ENCODE data around the gene GPSM3.
A peak's percentile ranks its signal among the peaks of the same experiment; 100 is the strongest.
"Not testable (repeated sequence)": the region's sequence is repeated elsewhere in the genome, so short reads cannot be mapped to it uniquely, and the experiment has no call there.

Gene GPSM3

GRCh38 chr6:32194825-32195651 is 2.6 kb upstream of the GPSM3 start:
- no peaks in the 10 kb centered on the region for H3K36me3 ChIP-seq (ENCODE audit: control insufficient read depth in 2 of 2, insufficient read depth in 2 of 2, low read length in 2 of 2)
- peak overlapping the region; percentile 93 to 100 for H3K27ac ChIP-seq (ENCODE audit: low read depth in 2 of 2, low read length in 2 of 2)
- H3K27me3 ChIP-seq (ENCODE audit: control insufficient read depth in 2 of 2, insufficient read depth in 2 of 2, low read length in 2 of 2): no peaks in the 10 kb centered on the region
- H3K4me3 ChIP-seq (ENCODE audit: low read length in 2 of 2): peak overlapping the region; percentile 63 to 85
- peaks cover 34 to 39% of the 10 kb centered on the region in 2 donors for H3K4me1 ChIP-seq (ENCODE audit: control insufficient read depth in 2 of 2, insufficient read depth in 2 of 2, low read length in 2 of 2)
- H3K9ac ChIP-seq (ENCODE audit: low read depth in 1 of 2, low read length in 2 of 2): peak overlapping the region; percentile 79 to 85
- H3K9me3 ChIP-seq (ENCODE audit: control insufficient read depth in 2 of 2, low read length in 2 of 2): no peaks in the 10 kb centered on the region

DNA sequence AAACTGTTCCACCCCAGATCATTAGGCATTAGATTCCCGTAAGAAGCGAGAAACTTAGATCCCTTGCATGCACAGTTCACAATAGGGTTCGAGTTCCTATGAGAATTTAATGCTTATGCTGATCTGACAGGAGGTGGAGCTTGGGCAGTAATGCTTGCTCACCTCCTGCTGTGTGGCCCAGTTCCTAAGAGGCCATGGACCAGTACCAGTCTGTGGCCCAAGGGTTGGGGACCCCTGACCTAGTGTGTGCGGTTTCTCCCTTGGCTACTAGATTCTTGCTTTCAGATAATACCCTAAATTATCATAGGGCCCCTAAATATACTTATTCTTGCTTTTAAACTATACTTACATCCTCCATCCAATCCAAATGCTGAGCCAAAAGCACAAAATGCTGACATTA is 1.9 kb upstream of the GPSM3 start:
- Histone ChIP-seq H3K9ac (ENCODE audit: low read depth in 1 of 2, low read length in 2 of 2) (no peak overlapping the region), H3K4me3 (ENCODE audit: low read length in 2 of 2) (no peak overlapping the region), H3K9me3 (ENCODE audit: control insufficient read depth in 2 of 2, low read length in 2 of 2) (no peaks in the 10 kb centered on the region), H3K27me3 (ENCODE audit: control insufficient read depth in 2 of 2, insufficient read depth in 2 of 2, low read length in 2 of 2) (no peaks in the 10 kb centered on the region), H3K4me1 (ENCODE audit: control insufficient read depth in 2 of 2, insufficient read depth in 2 of 2, low read length in 2 of 2) (peaks cover 34 to 39% of the 10 kb centered on the region in 2 donors), H3K27ac (ENCODE audit: low read depth in 2 of 2, low read length in 2 of 2) (peak overlapping the region in 1 of 2 donors; percentile 100), H3K36me3 (ENCODE audit: control insufficient read depth in 2 of 2, insufficient read depth in 2 of 2, low read length in 2 of 2) (no peaks in the 10 kb centered on the region)

GRCh38 chr6:32193096-32193495 is 653 bp upstream of the GPSM3 start:
- not testable (repeated sequence) for H3K27me3 ChIP-seq (ENCODE audit: control insufficient read depth in 2 of 2, insufficient read depth in 2 of 2, low read length in 2 of 2); H3K36me3 ChIP-seq (ENCODE audit: control insufficient read depth in 2 of 2, insufficient read depth in 2 of 2, low read length in 2 of 2); H3K9me3 ChIP-seq (ENCODE audit: control insufficient read depth in 2 of 2, low read length in 2 of 2)
- Histone ChIP-seq H3K27ac (ENCODE audit: low read depth in 2 of 2, low read length in 2 of 2) (peak overlapping the region; percentile 91 to 95), H3K4me3 (ENCODE audit: low read length in 2 of 2) (peak overlapping the region; percentile 41 to 71), H3K4me1 (ENCODE audit: control insufficient read depth in 2 of 2, insufficient read depth in 2 of 2, low read length in 2 of 2) (peaks cover 43 to 49% of the 10 kb centered on the region in 2 donors), H3K9ac (ENCODE audit: low read depth in 1 of 2, low read length in 2 of 2) (peak overlapping the region in 1 of 2 donors; percentile 55)

DNA sequence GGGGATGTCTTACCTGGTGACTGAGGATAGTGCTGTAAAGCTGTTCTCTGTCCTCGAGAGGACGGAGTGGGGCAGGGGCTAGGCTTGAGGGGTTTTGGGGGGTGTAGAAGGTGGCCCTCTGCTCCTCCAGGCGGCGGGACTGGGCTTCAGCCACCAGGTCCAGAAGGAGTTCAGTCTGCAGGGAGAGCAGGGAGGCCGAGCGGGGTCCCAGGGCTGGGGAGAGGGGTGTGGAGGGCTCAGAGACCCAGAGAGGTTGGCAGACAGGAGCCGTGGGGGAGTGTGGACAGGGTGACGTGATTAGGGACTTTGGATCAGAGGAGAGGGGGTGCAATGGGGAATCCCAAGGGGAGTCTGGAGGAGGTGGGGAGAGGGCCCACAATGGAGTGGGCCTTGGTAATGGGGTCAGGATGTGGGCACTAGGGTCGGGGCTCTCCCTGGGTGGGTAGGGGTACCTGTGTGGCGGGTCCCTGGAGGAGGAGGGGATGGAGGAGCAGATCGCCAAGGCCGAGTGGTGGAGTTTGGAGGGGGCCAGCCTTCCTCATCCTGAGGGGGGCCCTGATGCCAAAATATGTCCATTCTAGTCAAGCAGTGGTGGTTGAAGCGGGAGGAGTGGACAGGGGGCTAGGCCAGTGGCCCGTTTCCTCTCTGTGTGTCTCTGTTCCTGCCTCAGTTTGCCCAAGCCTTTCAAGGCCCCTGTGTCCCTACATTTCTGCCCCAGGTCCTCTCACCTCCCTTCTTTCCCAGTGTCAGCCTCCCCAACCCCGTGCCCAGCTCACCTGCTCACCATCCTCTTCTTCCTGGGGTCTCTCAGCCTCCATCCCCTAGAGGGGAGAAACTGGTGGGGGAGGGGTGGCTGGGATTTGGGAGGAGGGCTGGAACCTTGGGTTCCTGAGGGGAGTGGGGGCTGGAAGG is 491 bp downstream of the GPSM3 start:
- H3K36me3 ChIP-seq (ENCODE audit: control insufficient read depth in 2 of 2, insufficient read depth in 2 of 2, low read length in 2 of 2): peaks cover 0 to 8% of the 10 kb centered on the region in 2 donors
- peak overlapping the region; percentile 87 to 96 for H3K9ac ChIP-seq (ENCODE audit: low read depth in 1 of 2, low read length in 2 of 2)
- peak overlapping the region; percentile 91 to 95 for H3K27ac ChIP-seq (ENCODE audit: low read depth in 2 of 2, low read length in 2 of 2)
- no peaks in the 10 kb centered on the region for H3K27me3 ChIP-seq (ENCODE audit: control insufficient read depth in 2 of 2, insufficient read depth in 2 of 2, low read length in 2 of 2)
- H3K4me3 ChIP-seq (ENCODE audit: low read length in 2 of 2): peak overlapping the region; percentile 86 to 87
- H3K4me1 ChIP-seq (ENCODE audit: control insufficient read depth in 2 of 2, insufficient read depth in 2 of 2, low read length in 2 of 2): peaks cover 46 to 47% of the 10 kb centered on the region in 2 donors
- H3K9me3 ChIP-seq (ENCODE audit: control insufficient read depth in 2 of 2, low read length in 2 of 2): no peaks in the 10 kb centered on the region

DNA sequence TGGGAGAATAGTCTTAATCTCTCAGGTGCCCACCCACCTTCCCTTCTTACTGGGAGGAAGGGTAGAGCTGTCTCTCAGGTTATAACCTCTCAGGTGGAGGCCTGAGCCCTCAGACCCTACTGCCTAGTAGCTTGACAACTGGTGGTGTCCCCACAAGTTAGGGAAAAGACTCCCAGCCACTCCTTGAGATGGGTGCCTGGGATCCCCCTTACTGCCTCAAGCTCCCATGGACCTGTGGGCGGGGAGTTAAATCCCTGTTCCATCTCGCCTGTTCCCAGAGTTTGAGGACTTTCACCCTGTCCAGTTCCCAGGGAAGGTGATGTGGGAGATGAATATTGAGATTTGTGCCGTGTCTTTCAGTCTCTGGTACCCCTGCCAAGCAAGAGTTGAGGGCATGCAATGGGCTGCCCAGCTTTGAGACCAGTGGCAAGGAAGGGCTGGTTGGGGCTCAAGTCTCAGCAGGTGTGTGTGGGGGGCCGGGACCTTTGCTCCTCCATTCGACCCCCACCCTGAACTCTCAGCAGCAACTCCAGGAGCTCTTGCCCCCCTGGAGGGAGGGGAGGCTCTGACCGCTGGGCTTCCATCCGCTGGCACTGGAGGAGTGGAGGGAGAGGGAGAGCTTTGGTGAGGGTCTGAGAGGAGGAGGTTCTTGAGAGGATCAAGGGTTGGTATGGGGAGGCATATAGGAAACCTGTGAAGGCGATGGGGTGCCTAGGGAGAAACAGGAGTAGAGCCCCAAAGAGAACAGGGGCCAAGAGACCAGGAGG is 1.3 kb downstream of the GPSM3 start:
- no peaks in the 10 kb centered on the region for H3K9me3 ChIP-seq (ENCODE audit: control insufficient read depth in 2 of 2, low read length in 2 of 2)
- H3K27ac ChIP-seq (ENCODE audit: low read depth in 2 of 2, low read length in 2 of 2): peak overlapping the region; percentile 91 to 95
- peak overlapping the region; percentile 87 to 96 for H3K9ac ChIP-seq (ENCODE audit: low read depth in 1 of 2, low read length in 2 of 2)
- H3K27me3 ChIP-seq (ENCODE audit: control insufficient read depth in 2 of 2, insufficient read depth in 2 of 2, low read length in 2 of 2): no peaks in the 10 kb centered on the region
- peak overlapping the region; percentile 86 to 87 for H3K4me3 ChIP-seq (ENCODE audit: low read length in 2 of 2)
- H3K4me1 ChIP-seq (ENCODE audit: control insufficient read depth in 2 of 2, insufficient read depth in 2 of 2, low read length in 2 of 2): peaks cover 41 to 44% of the 10 kb centered on the region in 2 donors
- H3K36me3 ChIP-seq (ENCODE audit: control insufficient read depth in 2 of 2, insufficient read depth in 2 of 2, low read length in 2 of 2): peaks cover 3 to 16% of the 10 kb centered on the region in 2 donors

DNA sequence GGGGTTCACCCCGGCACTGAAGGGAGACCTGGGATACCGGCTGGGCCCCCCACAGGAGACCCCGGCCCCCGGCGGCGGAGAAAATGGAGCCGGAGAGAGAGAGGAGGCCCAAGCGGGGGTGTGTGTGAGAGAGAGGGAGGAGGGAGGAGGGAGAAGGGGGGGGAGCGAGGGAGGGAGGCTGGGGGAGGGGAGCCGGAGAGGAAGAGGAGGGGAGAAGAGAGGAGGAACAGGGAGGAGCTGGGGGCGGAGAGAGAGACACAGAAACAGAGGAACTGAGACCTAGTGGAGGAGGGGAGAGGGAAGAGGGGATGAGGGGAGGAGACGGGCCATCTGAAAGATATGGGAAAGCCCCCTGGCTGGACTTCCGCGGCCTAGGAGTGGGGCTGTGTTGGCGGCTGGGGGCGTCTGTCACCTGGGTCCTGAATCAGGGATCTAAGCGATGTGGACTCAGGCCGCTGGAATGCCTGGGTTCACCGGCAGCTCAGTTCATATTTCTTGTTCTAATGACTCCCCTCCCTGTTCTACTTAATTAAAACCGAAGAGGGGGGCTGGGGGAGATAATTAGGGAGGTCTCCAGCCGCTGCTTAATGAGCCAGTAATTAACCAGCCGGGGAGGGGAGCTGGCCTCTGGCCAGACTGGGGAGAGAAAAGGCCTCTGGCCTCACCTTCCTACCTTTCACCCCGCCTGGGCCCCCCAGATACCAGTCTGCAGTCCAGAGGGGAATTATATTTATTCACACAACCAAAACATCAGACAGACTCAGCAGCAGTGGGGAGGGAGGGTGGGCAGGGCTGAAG is 2.2 kb downstream of the GPSM3 start, which contains the start of gene PBX2:
PBX2 (minus strand) TSS at position 149 of the 798 bp plus-strand sequence. CDS start 287 bp downstream, outside the sequence.
- H3K27me3 ChIP-seq (ENCODE audit: control insufficient read depth in 2 of 2, insufficient read depth in 2 of 2, low read length in 2 of 2): no peaks in the 10 kb centered on the region
- H3K9me3 ChIP-seq (ENCODE audit: control insufficient read depth in 2 of 2, low read length in 2 of 2): no peaks in the 10 kb centered on the region
- peaks cover 3 to 16% of the 10 kb centered on the region in 2 donors for H3K36me3 ChIP-seq (ENCODE audit: control insufficient read depth in 2 of 2, insufficient read depth in 2 of 2, low read length in 2 of 2)
- H3K9ac ChIP-seq (ENCODE audit: low read depth in 1 of 2, low read length in 2 of 2): peak within 1 kb of the TSS; percentile 91 to 96
- peak within 1 kb of the TSS; percentile 91 to 95 for H3K27ac ChIP-seq (ENCODE audit: low read depth in 2 of 2, low read length in 2 of 2)
- H3K4me3 ChIP-seq (ENCODE audit: low read length in 2 of 2): peak within 1 kb of the TSS; percentile 86 to 87
- peaks cover 41 to 44% of the 10 kb centered on the region in 2 donors for H3K4me1 ChIP-seq (ENCODE audit: control insufficient read depth in 2 of 2, insufficient read depth in 2 of 2, low read length in 2 of 2)

DNA sequence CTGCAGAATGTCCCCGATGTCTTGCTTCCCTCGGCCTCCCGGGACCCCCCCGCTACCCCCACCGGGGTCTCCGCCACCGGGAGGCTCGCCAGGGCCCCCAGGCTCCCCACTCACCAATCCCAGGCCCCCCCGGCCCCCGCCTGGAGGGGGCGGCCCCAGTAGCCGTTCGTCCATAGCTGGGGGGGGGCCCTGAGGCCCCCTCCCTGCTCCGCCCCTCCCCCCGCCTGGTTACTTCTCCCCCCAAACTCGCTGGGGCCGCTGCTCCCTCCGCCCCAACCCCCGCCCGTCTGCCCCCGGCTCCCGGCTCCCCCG is 2.7 kb downstream of the GPSM3 start:
- Histone ChIP-seq H3K9me3 (ENCODE audit: control insufficient read depth in 2 of 2, low read length in 2 of 2) (no peaks in the 10 kb centered on the region), H3K27me3 (ENCODE audit: control insufficient read depth in 2 of 2, insufficient read depth in 2 of 2, low read length in 2 of 2) (no peaks in the 10 kb centered on the region), H3K4me1 (ENCODE audit: control insufficient read depth in 2 of 2, insufficient read depth in 2 of 2, low read length in 2 of 2) (peaks cover 35 to 38% of the 10 kb centered on the region in 2 donors), H3K4me3 (ENCODE audit: low read length in 2 of 2) (peak overlapping the region; percentile 76 to 87), H3K9ac (ENCODE audit: low read depth in 1 of 2, low read length in 2 of 2) (peak overlapping the region; percentile 76 to 81), H3K27ac (ENCODE audit: low read depth in 2 of 2, low read length in 2 of 2) (peak overlapping the region; percentile 91 to 95), H3K36me3 (ENCODE audit: control insufficient read depth in 2 of 2, insufficient read depth in 2 of 2, low read length in 2 of 2) (peaks cover 3 to 16% of the 10 kb centered on the region in 2 donors)

DNA sequence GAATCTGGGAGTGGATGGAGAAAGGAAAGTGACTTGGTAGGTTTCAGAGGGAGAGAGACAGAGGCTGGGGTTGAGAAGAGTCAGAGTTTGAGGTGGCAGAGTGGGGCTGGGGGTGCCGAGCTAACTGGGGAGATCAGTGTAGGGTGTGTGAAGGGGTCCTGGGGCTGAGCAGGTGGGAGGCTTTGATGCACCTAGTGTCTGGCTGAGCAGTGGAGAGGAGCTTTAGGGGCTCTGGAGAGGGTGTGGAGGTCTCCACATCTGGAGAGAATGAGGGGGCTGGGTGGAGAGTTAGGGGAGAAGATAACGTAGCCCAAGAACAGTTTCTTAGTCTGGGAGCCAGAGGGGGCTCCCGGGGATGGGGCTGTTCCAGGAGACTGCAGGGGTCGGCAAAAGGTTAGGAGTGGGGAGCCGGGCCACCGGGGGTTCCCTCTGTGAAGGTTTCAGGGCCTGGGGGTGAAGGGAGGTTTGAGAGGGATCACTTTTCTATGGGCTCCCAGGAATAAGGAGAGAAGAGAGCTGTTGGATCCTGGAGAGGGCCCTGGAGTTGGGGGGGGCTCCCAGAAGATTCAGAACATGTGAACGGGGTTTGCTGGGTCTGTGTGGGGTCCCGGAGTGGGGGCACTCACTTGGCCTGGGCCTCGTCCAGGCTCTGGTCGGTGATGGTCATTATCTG is 3.2 kb downstream of the GPSM3 start:
- H3K27me3 ChIP-seq (ENCODE audit: control insufficient read depth in 2 of 2, insufficient read depth in 2 of 2, low read length in 2 of 2): no peaks in the 10 kb centered on the region
- peaks cover 3 to 17% of the 10 kb centered on the region in 2 donors for H3K36me3 ChIP-seq (ENCODE audit: control insufficient read depth in 2 of 2, insufficient read depth in 2 of 2, low read length in 2 of 2)
- H3K4me3 ChIP-seq (ENCODE audit: low read length in 2 of 2): peak overlapping the region; percentile 76 to 87
- peak overlapping the region; percentile 76 to 81 for H3K9ac ChIP-seq (ENCODE audit: low read depth in 1 of 2, low read length in 2 of 2)
- H3K27ac ChIP-seq (ENCODE audit: low read depth in 2 of 2, low read length in 2 of 2): peak overlapping the region; percentile 91 to 95
- H3K4me1 ChIP-seq (ENCODE audit: control insufficient read depth in 2 of 2, insufficient read depth in 2 of 2, low read length in 2 of 2): peaks cover 35 to 36% of the 10 kb centered on the region in 2 donors
- H3K9me3 ChIP-seq (ENCODE audit: control insufficient read depth in 2 of 2, low read length in 2 of 2): no peaks in the 10 kb centered on the region
